GM12878 (cell line): Measurements from ENCODE around the gene CEP131. TPM values are rescaled to one million over a fixed set of nuclear protein-coding genes. Genes with fewer than 3 reads are reported as not detected.

ENCODE experiments used
- ATAC-seq: fragments of 200-7000 bp; cut with Tn5 transposase; 3 replicates; pipeline ENCODE4 v1.9.1; 2020; ENCODE audit warnings: mild to moderate bottlenecking, moderate library complexity
- BruUV-seq: library from RNA; stranded (reverse); fragments of 400-500 nt; replicated peaks from 2 replicates; lab custom pipeline; 2021; lab: Mats Ljungman, UMichigan
- CTCF ChIA-PET: fragments of 300-600 bp; sonication (Branson Sonifier 250); formaldehyde crosslinking; extraction: SDS; loops from one replicate; lab custom pipeline; 2021; ENCODE audit warnings: inconsistent platforms; lab: Yijun Ruan, JAX
- POLR2A ChIA-PET: fragments of 350-600 bp; formaldehyde crosslinking; extraction: SDS; loops from one replicate; lab custom pipeline; 2021; ENCODE audit warnings: inconsistent platforms; lab: Charles Lee
- RAD21 ChIA-PET: fragments of 300-600 bp; sonication (Branson Sonifier 250); formaldehyde crosslinking; loops from one replicate; lab custom pipeline; 2023; ENCODE audit warnings: antibody characterized with exemption; ENCODE audit not compliant: unreplicated experiment; lab: Charles Lee
- SMC1A ChIA-PET: fragments of 300-600 bp; sonication (Branson Sonifier 250); formaldehyde crosslinking; loops from one replicate; lab custom pipeline; 2023; ENCODE audit not compliant: unreplicated experiment, uncharacterized antibody; lab: Charles Lee
- DNase-seq: peaks from one replicate; pipeline ENCODE4 v3.0.0-alpha.2; 2011; ENCODE audit warnings: low read depth, low spot score
- FAIRE-seq: peaks from 3 replicates; lab custom pipeline; 2011; peaks lifted over from hg19 to GRCh38; lab: Jason Lieb, UNC
- H2AFZ ChIP-seq: 2 replicates; pipeline ENCODE4 v1.6.0; 2011; ENCODE audit warnings: low read depth, low read length, control low read depth; ENCODE audit not compliant: control insufficient read depth
- H3K27ac ChIP-seq: 2 replicates; pipeline ENCODE4 v1.5.1; 2011; ENCODE audit warnings: control low read depth; ENCODE audit not compliant: control insufficient read depth, insufficient read depth
- H3K27me3 ChIP-seq, 2 experiments: replicated peaks in 1 of 2; 2 replicates each; pipeline versions ENCODE4 v1.6.0 to v1.6.1; 2011; ENCODE audit warnings: low read length in 1 of 2; ENCODE audit not compliant: control insufficient read depth in 2 of 2, insufficient read depth in 2 of 2
- H3K36me3 ChIP-seq, 2 experiments: 2 replicates each; pipeline ENCODE4 v1.5.1; 2011; ENCODE audit warnings: low read length in 1 of 2; ENCODE audit not compliant: control insufficient read depth in 2 of 2, insufficient read depth in 2 of 2
- H3K4me1 ChIP-seq: 2 replicates; pipeline ENCODE4 v1.6.1; 2011; ENCODE audit warnings: mild to moderate bottlenecking, low read length, moderate library complexity, mixed read lengths; ENCODE audit not compliant: control insufficient read depth, insufficient read depth
- H3K4me2 ChIP-seq: 2 replicates; pipeline ENCODE4 v1.6.0; 2011; ENCODE audit warnings: control low read depth; ENCODE audit not compliant: control insufficient read depth, insufficient read depth
- H3K4me3 ChIP-seq: fragments of 200-600 bp; sonication (generic); 2 replicates; pipeline ENCODE4 v1.5.1; 2016
- H3K79me2 ChIP-seq: 2 replicates; pipeline ENCODE4 v1.6.0; 2011; ENCODE audit warnings: low read length; ENCODE audit not compliant: control insufficient read depth, insufficient read depth
- H3K9ac ChIP-seq: 2 replicates; pipeline ENCODE4 v1.8.0; 2011; ENCODE audit warnings: low read length, control low read depth, mixed read lengths; ENCODE audit not compliant: control insufficient read depth, insufficient read depth
- H3K9me3 ChIP-seq: replicated peaks from 3 replicates; pipeline ENCODE4 v1.5.1; 2011; ENCODE audit warnings: mild to moderate bottlenecking, low read length; ENCODE audit not compliant: control insufficient read depth, insufficient read depth
- H4K20me1 ChIP-seq: 2 replicates; pipeline ENCODE4 v1.6.0; 2011; ENCODE audit not compliant: control insufficient read depth, insufficient read depth
- POLR2A ChIP-seq: IDR thresholded peaks from 2 replicates; pipeline ENCODE4 v1.6.1; 2011; ENCODE audit warnings: low read depth, mild to moderate bottlenecking, low read length
- PRDM15 ChIP-seq: fragments of 450-650 bp; formaldehyde crosslinking; IDR thresholded peaks from 2 replicates; pipeline ENCODE4 v1.4.0; 2020; ENCODE audit warnings: mild to moderate bottlenecking, moderate library complexity
- WGBS: methylation state at CpG from one replicate; pipeline ENCODE4 v1.1.6; 2016; ENCODE audit warnings: low lambda C conversion rate; ENCODE audit not compliant: insufficient replicate concordance, insufficient coverage; ENCODE audit errors: missing lambda C conversion rate; 5-methylcytosine and 5-hydroxymethylcytosine counted together
- in situ Hi-C: fragments of 300-500 bp; cut with MboI; formaldehyde crosslinking; loops from 9 replicates; pipeline ENCODE4 v1.14.3; 2018; ENCODE audit warnings: mixed read lengths
- intact Hi-C: fragments of 100-400 bp; cut with micrococcal nuclease; formaldehyde crosslinking; loops from one replicate; pipeline ENCODE4 v1.14.2; 2022; ENCODE audit not compliant: unreplicated experiment
- polyA plus RNA-seq, 11 experiments: library from polyadenylated mRNA; depleted of rRNA in 4 of 11; unstranded in 6 of 11; stranded (reverse) in 5 of 11; fragments of >200 nt; fragmentation: Nextera tagmentation in 4 of 11; fragmentation: Illumina TruSeq in 1 of 11; extraction: Ambion mirVana in 4 of 11; extraction: Trizol in 1 of 11; gene quantifications; 1 replicate in 1 of 11; 2 replicates in 10 of 11; pipeline versions ENCODE4 v1.2.1 to v1.2.3, GENCODE V29; 2011 to 2016; ENCODE audit warnings: inconsistent platforms in 2 of 11, missing spikeins in 2 of 11, low read depth in 1 of 11
- total RNA-seq, 4 experiments: library from RNA; depleted of rRNA in 3 of 4; stranded (reverse); fragments of >200 nt in 3 of 4; fragmentation: Illumina TruSeq in 1 of 4; extraction: Trizol in 1 of 4; gene quantifications; 2 replicates each; pipeline versions ENCODE4 v1.2.1 to v1.2.3, GENCODE V29; 2013 to 2021

CEP131 gene
- total and polyA plus RNA-seq, 10 of the 15 experiments (the other 5 are each of a cell fraction or from before 2014, with no cell fraction given), result 0.05 to 17.3 (median 6.7) TPM

GRCh38 chr17:81250286-81251093 lies 27.7 kb upstream of the CEP131 start:
- 84% methylated on average over 24 of the region's 31 CpGs for WGBS
- H3K27me3 ChIP-seq, result no peaks in the 10 kb centered on the region
- H3K4me3 ChIP-seq, result no peak overlapping the region
- H3K9ac ChIP-seq, result no peak overlapping the region
- peaks cover 4% of the 10 kb centered on the region for H3K4me1 ChIP-seq
- H4K20me1 ChIP-seq, result no peaks in the 10 kb centered on the region
- DNase-seq, result no peak
- no peaks in the 10 kb centered on the region for H3K9me3 ChIP-seq
- no peak overlapping the region for H2AFZ ChIP-seq
- H3K36me3 ChIP-seq, result peaks cover 2% of the 10 kb centered on the region in 2 experiments; a peak in 3 of 4 replicates
- ATAC-seq, result no peak
- H3K79me2 ChIP-seq, result no peaks in the 10 kb centered on the region
- POLR2A ChIA-PET, result no interaction called here
- in situ Hi-C loops, result no loop called here
- intact Hi-C loops, result loop anchor here (5.0 to 10.0 kb wide), 2 partner anchors 264 to 352 kb away; partner anchors contain the start of gene ACTG1
- no peak overlapping the region for H3K4me2 ChIP-seq
- SMC1A ChIA-PET, result no interaction called here
- no TSS peak for BruUV-seq
- peak; percentile 17; the same call in 1 of the 2 replicates for TF ChIP-seq POLR2A
- no peak for TF ChIP-seq PRDM15 (CRISPR knock-in tag)
- H3K27ac ChIP-seq, result no peak overlapping the region
- CTCF ChIA-PET, result interaction anchor here (1.6 kb wide), 1 partner anchor 234 kb away, joined by 6 read pairs; no protein-coding TSS in a partner anchor
- RAD21 ChIA-PET, result no interaction called here
- FAIRE-seq, result no peak
